Measurements from ENCODE around the gene DCAF12. TPM values are rescaled to one million over a fixed set of nuclear protein-coding genes. Genes with fewer than 3 reads are reported as not detected.
"Not testable (repeated sequence)": the region's sequence is repeated elsewhere in the genome, so short reads cannot be mapped to it uniquely, and the experiment has no call there.

DCAF12 gene
- total RNA-seq, 2 experiments from 2014 or later = 34.0 to 37.0 TPM

- intact Hi-C loops (cut with micrococcal nuclease) = loop anchor here (1.0 to 10.0 kb wide), 10 partner anchors 128 to 885 kb away; partner anchors contain the start of genes B4GALT1, BAG1, DNAI1 and FAM219A
- CTCF ChIA-PET = interaction anchor here (1.2 to 1.5 kb wide), 3 partner anchors 24 to 329 kb away, joined by 3 to 4 read pairs (median 3); no protein-coding TSS in a partner anchor
- peak overlapping the region; percentile 98 for H3K27ac Mint-ChIP-seq
- no peaks in the 10 kb centered on the region for H3K9me3 Mint-ChIP-seq
- H3K4me3 Mint-ChIP-seq = peak overlapping the region; percentile 91
- H3K4me1 Mint-ChIP-seq (ENCODE audit: low read depth) = peaks cover 33% of the 10 kb centered on the region
- H3K36me3 Mint-ChIP-seq (ENCODE audit: low read depth) = peaks cover 6% of the 10 kb centered on the region
- no peaks in the 10 kb centered on the region for H3K27me3 Mint-ChIP-seq (ENCODE audit: low read depth)
- no peak for DNase-seq
These were observed 76.7 kb downstream of the DCAF12 start for GRCh38 chr9:34049630-34050384.

- DNase-seq = peak; percentile 98
- Mint-ChIP-seq H3K36me3 (ENCODE audit: low read depth) (peaks cover 6% of the 10 kb centered on the region), H3K4me3 (peak within 1 kb of the TSS; percentile 91), H3K9me3 (no peaks in the 10 kb centered on the region), H3K27ac (peak within 1 kb of the TSS; percentile 98), H3K4me1 (ENCODE audit: low read depth) (peaks cover 33% of the 10 kb centered on the region), H3K27me3 (ENCODE audit: low read depth) (no peaks in the 10 kb centered on the region)
- intact Hi-C loops (cut with micrococcal nuclease) = loop anchor here (1.0 to 10.0 kb wide), 11 partner anchors 77 to 884 kb away; partner anchors contain the start of genes B4GALT1, BAG1, DCAF12 and DNAI1
- CTCF ChIA-PET = interaction anchor here (0.5 to 1.5 kb wide), 5 partner anchors 25 to 330 kb away, joined by 3 to 7 read pairs (median 3); no protein-coding TSS in a partner anchor
These were observed 77.5 kb downstream of the DCAF12 start, which contains the start of gene UBAP2 for GRCh38 chr9:34048727-34049629. Gene UBAP2, minus strand, starts transcription at chr9:34048887. Its CDS starts 31,739 bp downstream, at chr9:34017148.

- Mint-ChIP-seq H3K4me1 (ENCODE audit: low read depth) (peaks cover 33% of the 10 kb centered on the region), H3K27me3 (ENCODE audit: low read depth) (no peaks in the 10 kb centered on the region), H3K27ac (peak overlapping the region; percentile 98), H3K4me3 (peak overlapping the region; percentile 91), H3K9me3 (no peaks in the 10 kb centered on the region), H3K36me3 (ENCODE audit: low read depth) (peaks cover 6% of the 10 kb centered on the region)
- peak; percentile 76 for DNase-seq
- intact Hi-C loops (cut with micrococcal nuclease) = loop anchor here (1.0 to 10.0 kb wide), 5 partner anchors 78 to 883 kb away; partner anchors contain the start of genes B4GALT1, DCAF12, DNAI1 and FAM219A
- CTCF ChIA-PET = interaction anchor here (0.5 to 1.4 kb wide), 3 partner anchors 26 to 285 kb away, joined by 3 to 7 read pairs (median 3); no protein-coding TSS in a partner anchor
These were observed 78.4 kb downstream of the DCAF12 start for GRCh38 chr9:34047864-34048726.

- peak; percentile 19 for DNase-seq
- H3K4me3 Mint-ChIP-seq = peak overlapping the region; percentile 91
- H3K9me3 Mint-ChIP-seq = no peaks in the 10 kb centered on the region
- CTCF ChIA-PET = no interaction called here
- intact Hi-C loops (cut with micrococcal nuclease) = loop anchor here (10.0 kb wide), 3 partner anchors 572 to 882 kb away; partner anchors contain the start of genes B4GALT1, NOL6 and SIGMAR1
- H3K4me1 Mint-ChIP-seq (ENCODE audit: low read depth) = peaks cover 33% of the 10 kb centered on the region
- peaks cover 9% of the 10 kb centered on the region for H3K36me3 Mint-ChIP-seq (ENCODE audit: low read depth)
- no peaks in the 10 kb centered on the region for H3K27me3 Mint-ChIP-seq (ENCODE audit: low read depth)
- H3K27ac Mint-ChIP-seq = no peak overlapping the region
These were observed 79.6 kb downstream of the DCAF12 start for GRCh38 chr9:34046784-34047379.

DNA sequence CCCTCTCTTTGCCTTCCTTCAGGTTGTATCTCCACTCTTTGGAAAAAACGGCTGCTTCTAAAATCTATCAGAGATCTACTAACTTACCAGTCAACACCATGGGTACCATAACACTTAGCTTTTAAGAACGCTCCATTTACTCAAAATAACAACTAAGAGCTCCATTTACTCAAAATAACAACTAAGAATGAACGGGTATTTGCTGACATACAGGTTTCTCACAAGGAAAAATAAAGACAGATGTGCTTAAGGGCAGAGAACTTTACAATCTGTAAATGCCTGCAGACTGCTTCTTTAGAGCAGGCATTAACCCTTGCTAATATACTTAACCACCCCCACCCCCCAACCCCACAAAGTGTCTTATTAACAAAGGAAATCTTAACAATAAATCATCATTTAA, 80.6 kb downstream of the DCAF12 start:
- CTCF ChIA-PET = interaction anchor here (0.7 kb wide), 2 partner anchors 121 to 203 kb away, joined by 3 to 4 read pairs; no protein-coding TSS in a partner anchor
- Mint-ChIP-seq H3K4me3 (no peak overlapping the region), H3K27me3 (ENCODE audit: low read depth) (no peaks in the 10 kb centered on the region), H3K4me1 (ENCODE audit: low read depth) (peaks cover 33% of the 10 kb centered on the region), H3K9me3 (no peaks in the 10 kb centered on the region), H3K27ac (no peak overlapping the region), H3K36me3 (ENCODE audit: low read depth) (peaks cover 9% of the 10 kb centered on the region)
- intact Hi-C loops (cut with micrococcal nuclease) = loop anchor here (10.0 kb wide), 3 partner anchors 571 to 881 kb away; partner anchors contain the start of genes B4GALT1, NOL6 and SIGMAR1
- no peak for DNase-seq

DNA sequence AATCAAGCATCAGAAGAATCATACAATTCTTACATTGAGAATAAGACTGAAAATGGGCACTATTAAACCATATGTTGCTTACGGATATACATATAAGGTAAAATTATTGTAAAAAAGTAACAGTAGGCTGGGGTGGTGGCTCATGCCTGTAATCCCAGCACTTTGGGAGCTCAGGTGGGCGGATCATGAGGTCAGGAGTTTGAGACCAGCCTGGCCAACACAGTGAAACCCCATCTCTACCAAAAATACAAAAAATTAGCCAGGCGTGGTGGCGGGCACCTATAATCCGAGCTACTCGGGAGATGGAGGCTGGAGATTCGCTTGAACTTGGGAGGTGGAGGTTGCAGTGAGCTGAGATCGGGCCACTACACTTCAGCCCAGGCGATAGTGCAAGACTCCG, 84.4 kb downstream of the DCAF12 start:
- H3K27ac Mint-ChIP-seq; H3K9me3 Mint-ChIP-seq; H3K27me3 Mint-ChIP-seq (ENCODE audit: low read depth); DNase-seq; CTCF ChIA-PET; H3K4me3 Mint-ChIP-seq: not testable (repeated sequence)
- intact Hi-C loops (cut with micrococcal nuclease) = loop anchor here (10.0 kb wide), 3 partner anchors 567 to 877 kb away; partner anchors contain the start of genes B4GALT1, NOL6 and SIGMAR1
- Mint-ChIP-seq H3K4me1 (ENCODE audit: low read depth) (peaks cover 18% of the 10 kb centered on the region), H3K36me3 (ENCODE audit: low read depth) (peaks cover 14% of the 10 kb centered on the region)

DNA sequence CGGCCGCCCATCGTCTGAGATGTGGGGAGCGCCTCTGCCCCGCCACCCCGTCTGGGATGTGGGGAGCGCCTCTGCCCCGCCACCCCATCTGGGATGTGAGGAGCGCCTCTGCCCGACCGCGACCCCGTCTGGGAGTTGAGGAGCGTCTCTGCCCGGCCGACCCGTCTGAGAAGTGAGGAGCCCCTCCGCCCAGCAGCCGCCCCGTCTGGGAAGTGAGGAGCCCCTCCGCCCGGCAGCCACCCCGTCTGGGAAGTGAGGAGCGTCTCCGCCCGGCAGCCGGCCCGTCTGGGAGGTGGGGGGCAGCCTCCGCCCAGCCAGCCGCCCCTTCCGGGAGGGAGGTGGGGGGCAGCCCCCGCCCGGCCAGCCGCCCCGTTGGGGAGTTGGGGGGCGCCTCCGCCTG, 87.6 kb downstream of the DCAF12 start:
- CTCF ChIA-PET; DNase-seq; intact Hi-C loops (cut with micrococcal nuclease); H3K4me3 Mint-ChIP-seq; H3K27ac Mint-ChIP-seq; H3K9me3 Mint-ChIP-seq; H3K27me3 Mint-ChIP-seq (ENCODE audit: low read depth): not testable (repeated sequence)
- peaks cover 21% of the 10 kb centered on the region for H3K36me3 Mint-ChIP-seq (ENCODE audit: low read depth)
- H3K4me1 Mint-ChIP-seq (ENCODE audit: low read depth) = peaks cover 20% of the 10 kb centered on the region

DNA sequence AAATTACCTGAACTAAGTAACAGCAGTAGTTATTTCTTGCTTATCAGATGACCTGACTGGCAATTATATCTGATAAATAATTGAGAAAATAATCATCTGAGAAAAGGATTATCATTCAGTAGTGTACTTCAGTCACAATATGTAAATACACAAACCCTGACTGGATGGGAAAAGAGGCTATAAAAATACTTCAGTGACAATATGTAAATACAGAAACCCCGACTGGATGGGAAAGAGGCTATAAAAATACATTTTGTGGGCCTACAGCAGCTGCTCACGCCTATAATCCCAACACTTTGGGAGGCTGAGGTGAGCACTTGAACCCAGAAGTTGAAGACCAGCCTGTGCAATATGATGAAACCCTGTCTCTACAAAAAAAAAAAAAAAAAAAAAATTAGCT, 88.9 kb downstream of the DCAF12 start:
- no peaks in the 10 kb centered on the region for H3K27me3 Mint-ChIP-seq (ENCODE audit: low read depth)
- CTCF ChIA-PET = no interaction called here
- intact Hi-C loops (cut with micrococcal nuclease) = no loop called here
- H3K9me3 Mint-ChIP-seq = no peaks in the 10 kb centered on the region
- no peak overlapping the region for H3K4me3 Mint-ChIP-seq
- no peak for DNase-seq
- peaks cover 23% of the 10 kb centered on the region for H3K36me3 Mint-ChIP-seq (ENCODE audit: low read depth)
- H3K27ac Mint-ChIP-seq = no peak overlapping the region
- peaks cover 18% of the 10 kb centered on the region for H3K4me1 Mint-ChIP-seq (ENCODE audit: low read depth)

GRCh38 chr9:34036625-34037024, 89.9 kb downstream of the DCAF12 start:
- Mint-ChIP-seq H3K4me1 (ENCODE audit: low read depth) (peaks cover 18% of the 10 kb centered on the region), H3K9me3 (no peaks in the 10 kb centered on the region), H3K36me3 (ENCODE audit: low read depth) (peaks cover 30% of the 10 kb centered on the region), H3K27ac (no peak overlapping the region), H3K4me3 (no peak overlapping the region), H3K27me3 (ENCODE audit: low read depth) (no peaks in the 10 kb centered on the region)
- DNase-seq = no peak
- intact Hi-C loops (cut with micrococcal nuclease) = no loop called here
- CTCF ChIA-PET = interaction anchor here (0.6 kb wide), 1 partner anchor 31 kb away, joined by 3 read pairs; no protein-coding TSS in a partner anchor

All from activated naive CD4-positive, alpha-beta T cell treated with anti-CD3 and anti-CD28 coated beads for 36 hours (primary cell).